ENCODE measurements around the gene PVRIG.
"Not testable (repeated sequence)": the region's sequence is repeated elsewhere in the genome, so short reads cannot be mapped to it uniquely, and the experiment has no call there.

Gene PVRIG

DNA sequence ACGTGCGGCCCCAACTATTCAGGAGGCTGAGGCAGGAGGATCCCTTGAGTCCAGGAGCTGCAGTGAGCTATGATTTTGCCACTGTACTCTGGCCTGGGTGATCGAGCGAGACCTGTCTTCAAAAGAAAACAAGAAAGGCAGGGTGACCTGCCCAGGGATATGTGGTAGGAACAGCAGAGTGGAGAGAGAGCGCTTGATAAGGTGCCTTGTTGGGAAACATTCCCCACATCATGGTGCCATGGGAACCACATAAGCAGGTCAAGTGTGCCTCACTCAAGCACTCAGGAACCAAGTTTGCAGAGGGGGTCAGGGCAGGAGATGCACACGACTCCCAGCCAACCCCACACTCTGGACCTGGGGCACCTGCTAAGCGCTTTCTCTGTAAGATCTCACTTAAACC is 37.3 kb downstream of the PVRIG start:
- H3K36me3 ChIP-seq (ENCODE audit: control insufficient read depth, insufficient read depth, low read length): no peaks in the 10 kb centered on the region
- no peak overlapping the region for H3K9ac ChIP-seq (ENCODE audit: low read length)
- H3K27ac ChIP-seq (ENCODE audit: low read depth, low read length): no peak overlapping the region
- H3K4me1 ChIP-seq (ENCODE audit: control insufficient read depth, insufficient read depth, low read length): no peaks in the 10 kb centered on the region
- H3K4me3 ChIP-seq (ENCODE audit: low read length): no peak overlapping the region
- no peaks in the 10 kb centered on the region for H3K27me3 ChIP-seq (ENCODE audit: control insufficient read depth, insufficient read depth, low read length)

- not testable (repeated sequence) for H3K9ac ChIP-seq (ENCODE audit: low read length); H3K36me3 ChIP-seq (ENCODE audit: control insufficient read depth, insufficient read depth, low read length); H3K27ac ChIP-seq (ENCODE audit: low read depth, low read length)
Observed at GRCh38 chr7:100259984-100260383, 40.2 kb downstream of the PVRIG start.

GRCh38 chr7:100262896-100263295 is 43.1 kb downstream of the PVRIG start:
- H3K4me1 ChIP-seq (ENCODE audit: control insufficient read depth, insufficient read depth, low read length); H3K36me3 ChIP-seq (ENCODE audit: control insufficient read depth, insufficient read depth, low read length); H3K27me3 ChIP-seq (ENCODE audit: control insufficient read depth, insufficient read depth, low read length); H3K9ac ChIP-seq (ENCODE audit: low read length); H3K27ac ChIP-seq (ENCODE audit: low read depth, low read length); H3K4me3 ChIP-seq (ENCODE audit: low read length): not testable (repeated sequence)

More at GRCh38 chr7:100259984-100260383, 40.2 kb downstream of the PVRIG start:
- not testable (repeated sequence) for H3K4me1 ChIP-seq (ENCODE audit: control insufficient read depth, insufficient read depth, low read length); H3K27me3 ChIP-seq (ENCODE audit: control insufficient read depth, insufficient read depth, low read length); H3K4me3 ChIP-seq (ENCODE audit: low read length)

DNA sequence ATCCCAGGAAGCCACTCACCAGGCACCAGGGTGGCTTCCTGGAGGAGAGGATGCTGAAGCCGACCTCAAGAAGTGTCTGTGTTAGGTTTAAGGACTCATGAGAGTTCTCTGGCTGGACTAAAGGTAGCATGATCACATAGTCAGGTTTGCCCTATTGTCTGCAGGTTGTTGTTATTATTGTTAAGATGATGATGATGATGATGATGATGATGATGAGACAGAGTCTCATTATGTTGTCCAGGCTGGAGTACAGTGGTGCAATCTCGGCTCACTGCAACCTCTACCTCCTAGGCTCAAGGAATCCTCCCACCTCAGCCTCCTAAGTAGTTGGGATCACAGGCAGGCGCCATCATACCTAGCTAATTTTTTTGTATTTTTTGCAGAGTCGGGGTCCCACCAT is 44.5 kb downstream of the PVRIG start:
- not testable (repeated sequence) for H3K4me3 ChIP-seq (ENCODE audit: low read length); H3K4me1 ChIP-seq (ENCODE audit: control insufficient read depth, insufficient read depth, low read length); H3K27ac ChIP-seq (ENCODE audit: low read depth, low read length); H3K9ac ChIP-seq (ENCODE audit: low read length); H3K27me3 ChIP-seq (ENCODE audit: control insufficient read depth, insufficient read depth, low read length); H3K36me3 ChIP-seq (ENCODE audit: control insufficient read depth, insufficient read depth, low read length)

DNA sequence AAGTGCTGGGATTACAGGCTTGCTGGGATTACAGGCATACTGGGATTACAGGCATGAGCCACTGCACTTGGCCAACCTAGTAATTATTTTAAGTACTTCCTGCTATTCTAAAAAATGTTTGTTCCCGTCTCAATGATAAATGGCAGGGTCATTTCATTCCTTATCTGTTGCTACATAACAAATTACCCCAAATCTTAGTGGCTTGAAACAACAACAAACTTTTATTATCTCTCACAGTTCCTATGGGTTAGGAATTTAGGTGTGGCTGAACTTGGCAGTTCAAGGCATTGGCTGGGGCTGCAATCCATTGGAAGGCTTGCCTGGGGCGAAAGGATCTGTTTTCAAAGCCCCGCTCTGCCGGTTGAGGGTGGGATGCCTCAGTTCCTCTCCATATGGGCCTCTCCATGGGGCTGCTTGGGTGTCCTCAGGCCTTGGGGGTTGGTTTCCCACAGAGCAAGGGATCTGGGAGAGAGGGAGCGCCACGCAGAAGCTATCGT is 45.0 kb downstream of the PVRIG start:
- not testable (repeated sequence) for H3K27me3 ChIP-seq (ENCODE audit: control insufficient read depth, insufficient read depth, low read length); H3K4me1 ChIP-seq (ENCODE audit: control insufficient read depth, insufficient read depth, low read length); H3K36me3 ChIP-seq (ENCODE audit: control insufficient read depth, insufficient read depth, low read length); H3K9ac ChIP-seq (ENCODE audit: low read length); H3K27ac ChIP-seq (ENCODE audit: low read depth, low read length); H3K4me3 ChIP-seq (ENCODE audit: low read length)

- not testable (repeated sequence) for H3K9ac ChIP-seq (ENCODE audit: low read length); H3K27me3 ChIP-seq (ENCODE audit: control insufficient read depth, insufficient read depth, low read length); H3K27ac ChIP-seq (ENCODE audit: low read depth, low read length); H3K4me3 ChIP-seq (ENCODE audit: low read length); H3K36me3 ChIP-seq (ENCODE audit: control insufficient read depth, insufficient read depth, low read length); H3K4me1 ChIP-seq (ENCODE audit: control insufficient read depth, insufficient read depth, low read length)
Observed at GRCh38 chr7:100265851-100266250, 46.1 kb downstream of the PVRIG start.

GRCh38 chr7:100266576-100267354 is 47.0 kb downstream of the PVRIG start:
- Histone ChIP-seq H3K4me1 (ENCODE audit: control insufficient read depth, insufficient read depth, low read length) (no peaks in the 10 kb centered on the region), H3K4me3 (ENCODE audit: low read length) (no peak overlapping the region), H3K27me3 (ENCODE audit: control insufficient read depth, insufficient read depth, low read length) (no peaks in the 10 kb centered on the region), H3K27ac (ENCODE audit: low read depth, low read length) (no peak overlapping the region), H3K9ac (ENCODE audit: low read length) (no peak overlapping the region), H3K36me3 (ENCODE audit: control insufficient read depth, insufficient read depth, low read length) (no peaks in the 10 kb centered on the region)

GRCh38 chr7:100267648-100268047 is 47.9 kb downstream of the PVRIG start:
- Histone ChIP-seq H3K4me1 (ENCODE audit: control insufficient read depth, insufficient read depth, low read length) (no peaks in the 10 kb centered on the region), H3K27me3 (ENCODE audit: control insufficient read depth, insufficient read depth, low read length) (no peaks in the 10 kb centered on the region), H3K9ac (ENCODE audit: low read length) (no peak overlapping the region), H3K36me3 (ENCODE audit: control insufficient read depth, insufficient read depth, low read length) (no peaks in the 10 kb centered on the region), H3K4me3 (ENCODE audit: low read length) (no peak overlapping the region), H3K27ac (ENCODE audit: low read depth, low read length) (no peak overlapping the region)

DNA sequence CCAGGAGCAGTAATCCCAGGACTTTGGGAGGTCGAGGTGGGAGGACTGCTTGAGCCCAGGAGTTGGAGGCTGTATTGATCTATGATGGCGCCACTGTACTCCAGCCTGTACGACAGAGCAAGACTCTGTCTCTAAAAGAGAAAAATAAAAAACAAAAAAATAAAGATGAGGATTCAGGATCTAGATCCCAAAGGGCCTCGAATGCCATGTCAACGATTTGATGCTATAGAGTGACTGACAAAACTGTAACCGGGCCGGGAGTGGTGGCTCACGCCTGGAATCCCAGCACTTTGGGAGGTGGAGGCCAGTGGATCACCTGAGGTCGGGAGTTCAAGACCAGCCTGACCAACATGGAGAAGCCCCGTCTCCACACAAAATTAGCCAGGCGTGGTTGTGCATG is 49.1 kb downstream of the PVRIG start:
- H3K27me3 ChIP-seq (ENCODE audit: control insufficient read depth, insufficient read depth, low read length); H3K9ac ChIP-seq (ENCODE audit: low read length); H3K27ac ChIP-seq (ENCODE audit: low read depth, low read length); H3K36me3 ChIP-seq (ENCODE audit: control insufficient read depth, insufficient read depth, low read length); H3K4me1 ChIP-seq (ENCODE audit: control insufficient read depth, insufficient read depth, low read length); H3K4me3 ChIP-seq (ENCODE audit: low read length): not testable (repeated sequence)

- H3K9ac ChIP-seq (ENCODE audit: low read length); H3K4me1 ChIP-seq (ENCODE audit: control insufficient read depth, insufficient read depth, low read length); H3K27me3 ChIP-seq (ENCODE audit: control insufficient read depth, insufficient read depth, low read length); H3K4me3 ChIP-seq (ENCODE audit: low read length); H3K27ac ChIP-seq (ENCODE audit: low read depth, low read length); H3K36me3 ChIP-seq (ENCODE audit: control insufficient read depth, insufficient read depth, low read length): not testable (repeated sequence)
Observed at GRCh38 chr7:100269306-100270045, 49.7 kb downstream of the PVRIG start.

DNA sequence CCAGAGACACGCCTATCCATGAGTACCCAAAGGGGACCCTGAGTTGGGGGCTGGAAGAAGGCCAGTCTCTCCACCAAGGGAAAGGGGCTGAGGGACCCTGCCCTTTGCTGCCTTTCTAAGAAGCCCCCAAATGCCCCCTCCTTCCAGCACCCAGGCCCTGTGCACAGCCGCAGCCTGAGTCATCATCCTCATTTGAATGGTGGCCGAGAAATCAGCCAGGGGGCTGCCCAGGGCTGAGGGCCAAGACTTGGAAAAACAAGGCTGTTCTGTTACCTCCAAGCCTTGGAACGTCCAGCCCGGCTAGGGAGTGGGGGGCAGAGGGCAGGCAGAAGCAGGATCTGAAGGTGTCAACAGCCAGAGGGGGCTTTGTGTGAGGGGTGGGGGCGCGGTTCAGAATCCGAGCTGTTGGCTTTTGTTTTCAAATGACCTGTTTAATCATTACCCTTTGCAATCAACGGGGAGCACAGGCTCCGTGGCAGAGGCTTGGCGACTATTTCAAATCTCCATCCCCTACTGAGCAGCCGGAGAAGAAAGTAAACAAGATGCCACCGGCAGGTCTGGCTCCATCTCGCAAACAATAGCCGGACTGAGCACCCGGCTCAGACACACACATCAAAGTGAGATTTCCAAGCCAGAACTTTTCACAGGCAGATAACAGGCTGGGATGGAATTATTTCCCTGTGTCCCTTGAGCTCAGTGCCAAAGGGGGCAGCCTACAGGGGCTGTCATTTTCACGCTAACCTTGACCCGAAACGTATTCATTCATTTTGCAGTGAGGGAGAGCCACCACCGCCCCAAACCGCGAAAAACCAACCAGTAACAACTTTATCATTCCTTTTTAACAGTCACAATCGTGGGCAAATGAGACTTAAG is 50.5 kb downstream of the PVRIG start:
- H3K9ac ChIP-seq (ENCODE audit: low read length); H3K27ac ChIP-seq (ENCODE audit: low read depth, low read length); H3K27me3 ChIP-seq (ENCODE audit: control insufficient read depth, insufficient read depth, low read length); H3K4me1 ChIP-seq (ENCODE audit: control insufficient read depth, insufficient read depth, low read length); H3K36me3 ChIP-seq (ENCODE audit: control insufficient read depth, insufficient read depth, low read length): not testable (repeated sequence)
- H3K4me3 ChIP-seq (ENCODE audit: low read length): peak overlapping the region; percentile 41
